Effector CD4-positive, alpha-beta T cell (primary cell): Measurements from ENCODE around the gene CYLD.

Source experiments
- DNase-seq: peaks from one replicate; pipeline ENCODE4 v3.0.0-alpha.2; 2020

The CYLD gene

DNA sequence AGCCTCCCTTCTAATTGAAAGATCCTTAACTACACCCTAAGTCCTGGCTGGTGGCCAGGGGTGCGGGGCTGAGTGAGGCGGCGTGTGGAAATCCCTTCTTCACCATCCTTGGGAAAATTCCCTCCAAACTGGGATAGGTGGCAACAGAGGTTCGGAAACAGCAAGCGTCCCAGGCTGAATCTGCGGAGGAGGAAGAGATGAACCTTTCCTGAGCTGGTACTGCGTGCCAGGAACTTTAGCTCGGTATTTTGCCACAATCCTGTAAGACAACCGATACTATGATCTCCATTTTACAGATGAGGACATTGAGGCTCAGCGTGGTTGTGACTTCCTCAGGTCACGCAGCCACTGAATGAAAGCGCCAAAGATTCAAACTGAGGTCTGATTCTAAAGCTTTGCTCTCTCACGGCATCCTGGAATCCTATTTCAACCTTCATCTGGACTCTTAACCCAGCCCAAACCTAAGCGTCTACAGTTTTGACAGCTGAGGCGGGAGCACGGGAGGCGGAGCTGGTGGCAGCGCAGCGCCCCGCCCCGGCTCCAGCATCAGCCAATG is 583 bp upstream of the CYLD start:
- no peak for DNase-seq

GRCh38 chr16:50742576-50743200 is 802 bp downstream of the CYLD start:
- DNase-seq: peak; percentile 49

DNA sequence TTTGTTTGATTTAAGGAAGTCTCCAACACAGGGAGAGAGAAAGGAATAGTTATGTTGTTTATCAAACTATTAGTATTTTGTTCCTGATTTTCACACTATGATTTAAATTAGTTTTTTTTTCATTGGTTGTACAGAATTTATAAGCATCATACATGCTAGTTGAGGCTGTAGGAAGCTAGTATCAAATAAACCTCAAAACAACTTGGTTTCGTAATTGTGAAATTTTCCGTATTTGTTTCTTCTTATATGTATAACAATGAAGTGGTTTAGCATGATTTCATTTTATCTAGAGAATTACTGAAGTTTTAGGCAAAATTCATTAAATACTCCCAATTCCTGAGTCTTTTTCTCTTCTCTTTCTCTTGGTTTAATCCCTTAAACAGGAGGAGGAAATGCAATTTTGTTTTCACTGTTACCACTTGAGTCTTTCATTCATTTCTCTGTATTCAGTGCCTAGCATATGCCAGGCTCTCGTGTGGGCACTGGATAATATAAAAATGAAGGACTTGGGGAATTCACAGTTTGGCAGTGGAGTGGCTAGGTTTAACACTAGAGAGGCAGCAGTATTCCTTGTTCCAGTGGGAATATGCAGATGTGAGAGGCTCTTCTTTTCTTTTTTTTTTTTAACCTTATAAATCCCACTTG is 1.8 kb downstream of the CYLD start:
- no peak for DNase-seq

DNA sequence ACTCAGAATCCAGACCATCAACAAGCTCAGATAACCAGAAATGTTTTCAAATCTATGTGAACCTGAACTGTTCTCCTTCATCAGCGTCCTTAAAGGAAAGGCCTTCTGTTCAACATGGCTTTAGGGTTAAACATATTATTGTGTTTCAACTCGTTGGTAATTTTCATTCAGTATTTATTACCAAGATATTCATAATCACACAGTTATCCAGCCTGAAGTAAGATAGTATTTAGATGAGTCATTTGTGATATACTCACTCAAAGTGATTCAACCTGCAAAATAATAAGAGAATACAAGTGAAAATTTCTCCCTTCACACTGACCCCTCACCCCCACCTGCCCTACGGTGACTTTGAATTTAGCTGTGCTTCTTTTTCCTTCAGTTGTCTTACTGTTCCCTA is 3.0 kb downstream of the CYLD start:
- DNase-seq: no peak

DNA sequence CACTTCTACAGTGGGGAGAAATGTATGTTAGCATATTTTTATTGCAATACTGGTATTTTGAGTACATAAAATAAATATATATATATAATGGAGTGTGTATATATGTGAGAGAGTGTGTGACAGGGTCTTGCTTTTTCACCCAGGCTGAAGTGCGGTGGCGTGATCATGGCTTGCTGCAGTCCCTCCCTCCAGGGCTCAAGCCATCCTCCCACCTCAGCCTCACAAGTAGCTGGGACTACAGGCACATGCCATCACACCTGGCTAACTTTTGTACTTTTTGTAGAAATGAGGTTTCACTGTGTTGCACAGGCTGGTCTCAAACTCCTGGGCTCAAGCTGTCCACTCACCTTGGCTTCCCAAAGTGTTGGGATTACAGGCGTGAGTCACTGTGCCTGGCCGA is 4.1 kb downstream of the CYLD start:
- no peak for DNase-seq

DNA sequence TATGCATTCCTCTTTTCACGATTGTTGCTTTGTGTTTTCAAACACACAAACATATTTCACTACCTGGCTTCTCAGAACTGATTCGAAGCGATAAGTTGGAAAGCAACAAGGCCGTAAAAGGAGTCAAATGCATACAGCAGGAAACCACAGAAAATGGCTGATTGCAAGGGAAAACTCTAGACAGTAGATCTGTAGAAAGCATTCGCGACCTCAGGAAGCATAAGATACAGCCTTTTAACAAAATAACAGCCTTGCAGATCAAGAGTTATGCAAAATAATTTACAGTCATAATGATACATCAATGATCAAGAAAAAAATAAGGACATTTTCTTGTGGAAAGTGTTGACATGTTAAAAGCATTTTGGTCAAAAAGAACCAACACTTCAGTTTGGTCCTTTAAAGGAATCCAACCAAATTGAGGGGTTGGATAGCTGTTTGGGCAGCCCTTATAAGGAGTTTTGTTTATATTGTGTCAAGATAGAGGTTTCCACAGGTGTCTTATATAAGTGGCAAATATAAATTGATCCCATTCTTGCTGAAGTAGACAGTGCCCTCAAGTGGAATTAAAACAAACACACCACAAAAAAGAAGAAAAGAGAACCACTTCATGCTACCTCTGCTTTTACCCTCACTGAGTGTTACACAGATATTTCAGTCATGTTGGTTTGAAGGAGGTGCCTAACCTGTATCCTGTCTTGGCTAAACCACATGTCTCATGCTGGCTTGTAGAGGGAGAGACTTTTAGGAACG is 5.5 kb downstream of the CYLD start:
- DNase-seq: peak; percentile 26

GRCh38 chr16:50751528-50751927 is 9.6 kb downstream of the CYLD start:
- DNase-seq: no peak

- DNase-seq: no peak
Measured at GRCh38 chr16:50752471-50753235, 10.8 kb downstream of the CYLD start.

- no peak for DNase-seq
Measured at GRCh38 chr16:50756473-50756872, 14.6 kb downstream of the CYLD start.

DNA sequence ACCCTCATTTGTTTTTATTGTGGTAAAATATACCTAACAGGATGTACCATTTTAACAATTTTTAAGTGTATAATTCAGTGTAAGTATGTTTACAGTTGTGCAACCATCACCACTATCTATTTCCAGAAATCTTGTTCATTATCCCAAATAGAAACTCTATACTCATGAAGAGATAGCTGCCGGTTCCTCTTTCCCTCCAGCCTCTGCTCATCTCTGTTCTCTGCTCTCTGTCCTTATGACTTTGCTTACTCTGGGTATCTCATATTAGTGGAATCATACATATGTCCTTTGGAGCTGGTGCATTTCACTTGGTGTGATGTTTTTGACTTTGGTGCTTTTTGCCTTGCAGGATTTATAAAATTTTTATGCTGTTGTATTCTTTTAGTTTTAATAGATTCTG is 19.4 kb downstream of the CYLD start:
- no peak for DNase-seq

DNA sequence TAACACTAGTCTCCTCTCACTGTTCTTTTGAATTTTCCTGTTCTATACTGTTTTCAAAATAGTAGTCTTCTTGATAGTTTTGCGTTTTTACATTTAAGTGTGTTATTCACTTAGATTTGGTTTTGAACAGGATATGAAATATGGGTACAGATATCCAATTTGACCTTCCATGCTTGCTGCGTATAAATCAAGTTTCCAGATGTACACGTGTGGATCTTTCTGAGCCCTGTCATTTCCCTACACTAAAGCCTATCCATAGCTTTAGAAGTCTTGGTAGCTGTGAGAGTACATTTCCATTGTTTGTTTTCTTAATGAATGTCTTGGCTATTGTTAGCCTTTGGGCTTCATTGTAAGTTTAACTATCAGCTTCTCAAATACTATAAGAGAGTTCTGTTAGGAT is 20.4 kb downstream of the CYLD start:
- DNase-seq: no peak

GRCh38 chr16:50763211-50763610 is 21.3 kb downstream of the CYLD start:
- no peak for DNase-seq

- no peak for DNase-seq
Measured at GRCh38 chr16:50765260-50765659, 23.4 kb downstream of the CYLD start.

DNA sequence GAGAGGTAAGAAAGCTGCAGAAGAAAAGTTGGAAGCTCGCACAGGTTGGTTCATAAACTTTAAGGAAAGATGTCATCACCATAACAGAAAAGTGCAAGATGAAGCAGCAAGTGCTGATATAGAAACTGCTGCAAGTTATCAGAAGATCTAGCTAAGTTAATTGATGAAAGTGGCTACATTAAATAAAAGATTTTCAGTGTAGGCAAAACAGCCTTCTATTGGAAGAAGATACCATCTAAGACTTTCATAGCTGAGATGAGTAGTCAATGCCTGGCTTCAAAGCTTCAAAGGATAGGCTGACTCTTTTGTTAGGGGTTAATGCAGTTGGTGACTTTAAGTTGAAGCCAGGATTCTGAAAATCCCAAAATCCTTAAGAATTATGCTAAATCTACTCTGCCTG is 24.0 kb downstream of the CYLD start:
- DNase-seq: no peak

- DNase-seq: no peak
Measured at GRCh38 chr16:50767197-50767596, 25.3 kb downstream of the CYLD start.

GRCh38 chr16:50771366-50771765 is 29.5 kb downstream of the CYLD start:
- no peak for DNase-seq

DNA sequence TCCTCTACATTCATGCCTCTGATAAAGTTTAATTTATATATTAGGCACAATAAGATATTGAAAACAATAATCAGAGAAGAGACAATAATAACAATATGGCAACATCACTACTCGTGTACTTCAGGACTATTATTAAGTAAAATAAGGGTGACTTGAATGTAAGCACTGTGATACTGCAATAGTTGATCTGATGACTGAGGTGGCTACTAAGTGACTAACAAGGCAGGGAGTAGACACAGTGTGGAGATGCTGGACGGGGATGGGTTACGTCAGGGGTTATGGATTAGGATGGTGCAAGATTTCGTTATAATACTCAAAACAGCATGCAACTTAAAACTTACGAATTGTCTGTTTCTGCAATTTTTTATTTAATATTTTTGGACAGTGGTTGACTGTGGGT is 32.5 kb downstream of the CYLD start:
- no peak for DNase-seq

- no peak for DNase-seq
Measured at GRCh38 chr16:50774960-50775359, 33.1 kb downstream of the CYLD start.

DNA sequence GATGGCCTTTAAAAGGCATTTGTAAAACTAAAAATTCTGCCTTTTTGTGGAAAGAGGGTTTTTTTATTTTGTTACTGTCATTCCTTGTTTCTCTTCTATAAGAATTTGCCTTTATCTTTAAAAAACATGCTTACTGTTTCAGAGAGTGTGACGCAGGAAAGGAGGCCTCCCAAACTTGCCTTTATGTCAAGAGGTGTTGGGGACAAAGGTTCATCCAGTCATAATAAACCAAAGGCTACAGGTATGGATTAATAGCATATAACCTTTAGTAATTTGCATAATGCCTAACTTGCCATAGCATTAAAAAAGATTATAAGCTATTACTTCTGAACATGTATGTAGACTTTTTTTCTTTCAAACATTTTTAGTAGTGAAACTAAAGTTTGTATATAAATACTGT is 34.2 kb downstream of the CYLD start:
- no peak for DNase-seq

DNA sequence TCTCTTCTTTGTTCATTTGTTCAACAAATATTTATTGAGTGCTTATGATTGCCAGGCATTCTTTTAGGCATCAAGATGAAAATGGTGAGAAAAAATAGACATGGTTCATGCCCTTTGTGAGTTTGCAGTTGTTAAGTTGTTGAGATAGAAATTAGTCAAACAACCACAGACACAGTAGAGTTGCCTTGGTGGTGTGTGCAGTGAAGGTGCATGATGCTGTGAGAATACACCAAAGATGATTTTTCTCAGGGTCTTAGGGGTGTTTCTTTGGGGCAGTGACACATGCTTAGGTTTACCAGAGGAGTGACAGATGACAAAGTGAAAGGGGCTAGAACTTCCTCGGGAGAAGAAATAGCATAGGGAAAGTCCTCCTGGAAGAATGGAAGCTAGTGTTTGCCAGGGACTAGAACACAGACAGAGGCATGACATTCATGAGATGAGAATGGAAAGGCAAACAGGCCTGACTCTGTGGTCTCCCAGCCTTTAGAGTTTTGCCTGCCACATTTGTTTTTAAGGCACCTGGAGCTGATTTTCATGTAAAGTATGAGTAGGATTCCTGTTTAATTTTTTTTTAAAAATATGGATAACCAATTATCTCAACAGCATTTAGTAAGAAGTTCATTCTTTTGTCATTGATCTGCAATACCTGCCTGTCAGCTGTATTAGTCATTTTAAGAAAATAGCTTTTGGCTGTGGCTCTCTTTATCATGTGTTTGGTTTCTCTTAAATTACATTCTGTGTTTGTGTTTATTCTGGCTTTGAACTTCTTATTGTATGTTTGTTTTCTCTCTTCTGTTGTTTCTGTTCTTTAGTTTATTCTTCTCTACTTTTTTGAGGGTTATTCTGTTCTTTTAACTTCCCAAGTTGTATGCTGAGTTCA is 36.6 kb downstream of the CYLD start:
- DNase-seq: no peak

GRCh38 chr16:50781043-50781442 is 39.2 kb downstream of the CYLD start:
- no peak for DNase-seq

- DNase-seq: no peak
Measured at GRCh38 chr16:50781518-50781917, 39.6 kb downstream of the CYLD start.
